H9 (cell line): ENCODE data around the gene PCCB. TPM values are rescaled to one million over a fixed set of nuclear protein-coding genes. Genes with fewer than 3 reads are reported as not detected.

Experiments
- DNase-seq: peaks from one replicate; pipeline ENCODE4 v3.0.0-alpha.2; 2017
- H2AFZ ChIP-seq: one replicate; pipeline ENCODE4 v1.6.1; 2013; ENCODE audit warnings: mild to moderate bottlenecking, low read length, control low read depth, moderate library complexity
- H2AK5ac ChIP-seq: 2 replicates; pipeline ENCODE4 v1.6.1; 2013; ENCODE audit warnings: low read length, control low read depth, mixed read lengths; ENCODE audit not compliant: insufficient read length
- H2BK120ac ChIP-seq: one replicate; pipeline ENCODE4 v1.6.1; 2013; ENCODE audit warnings: low read depth, mild to moderate bottlenecking, low read length, control low read depth, inconsistent platforms; ENCODE audit not compliant: poor library complexity, severe bottlenecking
- H2BK12ac ChIP-seq: 2 replicates; pipeline ENCODE4 v1.6.1; 2013; ENCODE audit warnings: low read length, control low read depth, mixed read lengths, low read depth; ENCODE audit not compliant: insufficient read length
- H2BK15ac ChIP-seq: 2 replicates; pipeline ENCODE4 v1.6.1; 2013; ENCODE audit warnings: low read depth, low read length, control low read depth
- H2BK20ac ChIP-seq: one replicate; pipeline ENCODE4 v1.6.1; 2013; ENCODE audit warnings: low read depth, mild to moderate bottlenecking, low read length, control low read depth, inconsistent platforms; ENCODE audit not compliant: poor library complexity, severe bottlenecking
- H2BK5ac ChIP-seq: 2 replicates; pipeline ENCODE4 v1.6.1; 2013; ENCODE audit warnings: low read length, control low read depth, mixed read lengths; ENCODE audit not compliant: insufficient read length
- H3K14ac ChIP-seq: 2 replicates; pipeline ENCODE4 v1.6.1; 2013; ENCODE audit warnings: low read length, control low read depth; ENCODE audit not compliant: insufficient read depth
- H3K18ac ChIP-seq: 2 replicates; pipeline ENCODE4 v1.6.1; 2013; ENCODE audit warnings: low read depth, mild to moderate bottlenecking, mixed read lengths, low read length, control low read depth; ENCODE audit not compliant: insufficient read length
- H3K23ac ChIP-seq: 2 replicates; pipeline ENCODE4 v1.6.1; 2013; ENCODE audit warnings: low read length, control low read depth, mixed read lengths, low read depth; ENCODE audit not compliant: insufficient read length
- H3K23me2 ChIP-seq: 2 replicates; pipeline ENCODE4 v1.6.1; 2013; ENCODE audit warnings: low read depth, mild to moderate bottlenecking, mixed read lengths, low read length, control low read depth; ENCODE audit not compliant: insufficient read length, poor library complexity, severe bottlenecking
- H3K27ac ChIP-seq: 2 replicates; pipeline ENCODE4 v1.5.1; 2013; ENCODE audit warnings: low read length, control low read depth, mixed read lengths, low read depth; ENCODE audit not compliant: insufficient read length
- H3K27me3 ChIP-seq: 2 replicates; pipeline ENCODE4 v1.6.1; 2013; ENCODE audit warnings: low read length, control low read depth, inconsistent platforms; ENCODE audit not compliant: insufficient read depth
- H3K4ac ChIP-seq: 2 replicates; pipeline ENCODE4 v1.6.1; 2013; ENCODE audit warnings: low read depth, mild to moderate bottlenecking, control low read depth, inconsistent platforms, low read length, moderate library complexity
- H3K4me1 ChIP-seq: 2 replicates; pipeline ENCODE4 v1.6.1; 2013; ENCODE audit warnings: low read length, control low read depth, inconsistent platforms; ENCODE audit not compliant: insufficient read depth
- H3K4me2 ChIP-seq: 2 replicates; pipeline ENCODE4 v1.6.1; 2013; ENCODE audit warnings: low read length, control low read depth, mixed read lengths; ENCODE audit not compliant: insufficient read length, insufficient read depth
- H3K56ac ChIP-seq: 2 replicates; pipeline ENCODE4 v1.6.1; 2013; ENCODE audit warnings: low read depth, mild to moderate bottlenecking, mixed read lengths, low read length, control low read depth; ENCODE audit not compliant: insufficient read length
- H3K79me1 ChIP-seq: 2 replicates; pipeline ENCODE4 v1.6.1; 2013; ENCODE audit warnings: low read depth, mild to moderate bottlenecking, moderate library complexity, low read length, control low read depth, inconsistent platforms; ENCODE audit not compliant: insufficient read depth, poor library complexity, severe bottlenecking
- H3K79me2 ChIP-seq: 2 replicates; pipeline ENCODE4 v1.6.1; 2013; ENCODE audit warnings: low read length, control low read depth, inconsistent platforms; ENCODE audit not compliant: insufficient read depth
- H3K9ac ChIP-seq: 2 replicates; pipeline ENCODE4 v1.6.1; 2013; ENCODE audit warnings: low read length, control low read depth, mixed read lengths; ENCODE audit not compliant: insufficient read length; ENCODE audit errors: extremely low read depth
- H3K9me3 ChIP-seq: one replicate; pipeline ENCODE4 v1.6.1; 2013; ENCODE audit warnings: low read depth, low read length, inconsistent platforms; ENCODE audit not compliant: control insufficient read depth
- H3T11ph ChIP-seq: one replicate; pipeline ENCODE4 v1.6.1; 2013; ENCODE audit warnings: mild to moderate bottlenecking, low read length, control low read depth, inconsistent platforms
- H4K20me1 ChIP-seq: one replicate; pipeline ENCODE4 v1.6.1; 2013; ENCODE audit not compliant: control insufficient read depth, insufficient read length, insufficient read depth
- H4K5ac ChIP-seq: 2 replicates; pipeline ENCODE4 v1.6.1; 2013; ENCODE audit warnings: low read depth, mild to moderate bottlenecking, mixed read lengths, low read length, control low read depth; ENCODE audit not compliant: insufficient read length
- H4K8ac ChIP-seq: replicated peaks from 2 replicates; pipeline ENCODE4 v1.6.1; 2013; ENCODE audit warnings: low read length, control low read depth, mixed read lengths, low read depth; ENCODE audit not compliant: insufficient read length
- H4K91ac ChIP-seq: 2 replicates; pipeline ENCODE4 v1.6.1; 2013; ENCODE audit warnings: low read depth, mild to moderate bottlenecking, moderate library complexity, mixed read lengths, low read length, control low read depth; ENCODE audit not compliant: insufficient read length
- H3K27ac Mint-ChIP-seq, 3 experiments: 2 replicates in 2 of 3; 3 replicates in 1 of 3; pipeline ENCODE4 v1.8.0; 2020 to 2021; ENCODE audit warnings: mixed read lengths in 3 of 3, mild to moderate bottlenecking in 1 of 3, moderate library complexity in 1 of 3
- H3K27me3 Mint-ChIP-seq: 2 replicates; pipeline ENCODE4 v1.8.0; 2021; ENCODE audit warnings: low read depth, mild to moderate bottlenecking, moderate library complexity, mixed read lengths
- H3K36me3 Mint-ChIP-seq, 3 experiments: 2 replicates in 2 of 3; 3 replicates in 1 of 3; pipeline ENCODE4 v1.8.0; 2020 to 2021; ENCODE audit warnings: low read depth in 3 of 3, mixed read lengths in 3 of 3; ENCODE audit not compliant: insufficient read depth in 1 of 3
- H3K4me1 Mint-ChIP-seq, 2 experiments: 2 replicates each; pipeline ENCODE4 v1.8.0; 2020; ENCODE audit warnings: mixed read lengths in 2 of 2
- H3K4me3 Mint-ChIP-seq, 2 experiments: 2 replicates in 1 of 2; 3 replicates in 1 of 2; pipeline ENCODE4 v1.8.0; 2020 to 2021; ENCODE audit warnings: mild to moderate bottlenecking in 2 of 2, mixed read lengths in 2 of 2, moderate library complexity in 1 of 2
- H3K9me3 Mint-ChIP-seq, 2 experiments: 2 replicates in 1 of 2; 3 replicates in 1 of 2; pipeline ENCODE4 v1.8.0; 2020; ENCODE audit warnings: mild to moderate bottlenecking in 2 of 2, mixed read lengths in 2 of 2, moderate library complexity in 1 of 2
- WGBS: extraction: QIAGEN DNeasy Blood & Tissue Kit; methylation state at CpG from one replicate; pipeline ENCODE4 v1.1.7; 2013; ENCODE audit warnings: missing lambda C conversion rate, low lambda C conversion rate, mixed read lengths; ENCODE audit not compliant: insufficient read length; ENCODE audit errors: extremely low coverage; 5-methylcytosine and 5-hydroxymethylcytosine counted together
- total RNA-seq: library from RNA; stranded (reverse); gene quantifications from 2 replicates; pipeline ENCODE4 v1.2.1, GENCODE V29; 2021
- TF ChIP-seq, protein P1 (sequence below): fragments of 200-600 bp; sonication (generic); conservative IDR thresholded peaks from 3 replicates; pipeline ENCODE4 v1.8.0; 2021; ENCODE audit warnings: antibody characterized with exemption, mild to moderate bottlenecking

PCCB gene
- total RNA-seq, 1 experiment from 2014 or later: 68.9 TPM

DNA sequence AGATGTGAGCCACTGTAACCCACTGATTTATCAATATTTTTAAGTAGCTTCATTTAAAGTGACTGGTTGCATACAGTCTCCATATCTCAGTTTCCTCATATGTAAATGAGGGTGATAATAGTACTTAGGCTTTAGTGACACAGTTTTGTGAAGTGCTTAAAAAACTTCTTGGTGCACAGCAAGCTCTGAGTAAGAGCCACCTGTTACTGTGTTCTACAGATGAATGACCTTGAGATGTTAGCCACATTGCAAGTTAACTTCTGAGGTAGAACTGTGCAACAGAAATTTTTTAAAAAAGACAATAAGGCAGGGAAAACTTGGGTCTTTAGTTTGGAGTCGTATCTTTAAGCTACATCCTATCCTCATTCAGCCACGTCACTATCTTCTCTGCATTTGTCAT lies 43.1 kb downstream of the PCCB start:
- H2BK12ac ChIP-seq: no peak overlapping the region
- Mint-ChIP-seq H3K4me3 (no peak overlapping the region), H3K27me3 (no peaks in the 10 kb centered on the region), H3K9me3 (no peaks in the 10 kb centered on the region), H3K4me1 (peaks cover 16% of the 10 kb centered on the region in 2 experiments), H3K36me3 (peaks cover 27 to 48% (median 27%) of the 10 kb centered on the region in 3 experiments), H3K27ac (no peak overlapping the region; a peak in 2 of 7 replicates)
- no peak overlapping the region for H3K18ac ChIP-seq
- no peak overlapping the region for H4K5ac ChIP-seq
- H2AK5ac ChIP-seq: no peak overlapping the region
- H2BK120ac ChIP-seq: no peak overlapping the region
- H3K4me1 ChIP-seq: peaks cover 7% of the 10 kb centered on the region; the same call in 1 of the 2 replicates
- H3K79me2 ChIP-seq: no peaks in the 10 kb centered on the region
- H3K14ac ChIP-seq: no peak overlapping the region
- no peak overlapping the region for H3K27ac ChIP-seq
- WGBS: no CpG with 5 or more reads among the region's 2 CpGs
- H4K8ac ChIP-seq: no peak overlapping the region
- H3K9ac ChIP-seq: no peak overlapping the region
- H2BK15ac ChIP-seq: no peak overlapping the region
- no peak overlapping the region for H2AFZ ChIP-seq
- H4K20me1 ChIP-seq: no peaks in the 10 kb centered on the region
- no peaks in the 10 kb centered on the region for H3K9me3 ChIP-seq
- H3K4me2 ChIP-seq: no peak overlapping the region
- H3K23ac ChIP-seq: no peak overlapping the region
- H3K56ac ChIP-seq: no peak overlapping the region
- H3K79me1 ChIP-seq: no peaks in the 10 kb centered on the region
- DNase-seq: no peak
- no peaks in the 10 kb centered on the region for H3K27me3 ChIP-seq
- TF ChIP-seq, protein P1, sequence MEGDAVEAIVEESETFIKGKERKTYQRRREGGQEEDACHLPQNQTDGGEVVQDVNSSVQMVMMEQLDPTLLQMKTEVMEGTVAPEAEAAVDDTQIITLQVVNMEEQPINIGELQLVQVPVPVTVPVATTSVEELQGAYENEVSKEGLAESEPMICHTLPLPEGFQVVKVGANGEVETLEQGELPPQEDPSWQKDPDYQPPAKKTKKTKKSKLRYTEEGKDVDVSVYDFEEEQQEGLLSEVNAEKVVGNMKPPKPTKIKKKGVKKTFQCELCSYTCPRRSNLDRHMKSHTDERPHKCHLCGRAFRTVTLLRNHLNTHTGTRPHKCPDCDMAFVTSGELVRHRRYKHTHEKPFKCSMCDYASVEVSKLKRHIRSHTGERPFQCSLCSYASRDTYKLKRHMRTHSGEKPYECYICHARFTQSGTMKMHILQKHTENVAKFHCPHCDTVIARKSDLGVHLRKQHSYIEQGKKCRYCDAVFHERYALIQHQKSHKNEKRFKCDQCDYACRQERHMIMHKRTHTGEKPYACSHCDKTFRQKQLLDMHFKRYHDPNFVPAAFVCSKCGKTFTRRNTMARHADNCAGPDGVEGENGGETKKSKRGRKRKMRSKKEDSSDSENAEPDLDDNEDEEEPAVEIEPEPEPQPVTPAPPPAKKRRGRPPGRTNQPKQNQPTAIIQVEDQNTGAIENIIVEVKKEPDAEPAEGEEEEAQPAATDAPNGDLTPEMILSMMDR: no peak
- H3T11ph ChIP-seq: no peak overlapping the region
- no peak overlapping the region for H2BK20ac ChIP-seq
- H4K91ac ChIP-seq: no peak overlapping the region
- no peaks in the 10 kb centered on the region for H3K23me2 ChIP-seq
- H3K4ac ChIP-seq: no peak overlapping the region
- H2BK5ac ChIP-seq: no peak overlapping the region
